GM18517 (cell line): ENCODE data around the gene RAB21.
"Not testable (repeated sequence)": the region's sequence is repeated elsewhere in the genome, so short reads cannot be mapped to it uniquely, and the experiment has no call there.

ENCODE experiments used
- ATAC-seq: cut with Tn5 transposase; IDR thresholded peaks from one replicate; pipeline ENCODE4 v1.9.1; 2021; ENCODE audit warnings: mild to moderate bottlenecking, moderate library complexity; ENCODE audit not compliant: unreplicated experiment

RAB21 gene

DNA sequence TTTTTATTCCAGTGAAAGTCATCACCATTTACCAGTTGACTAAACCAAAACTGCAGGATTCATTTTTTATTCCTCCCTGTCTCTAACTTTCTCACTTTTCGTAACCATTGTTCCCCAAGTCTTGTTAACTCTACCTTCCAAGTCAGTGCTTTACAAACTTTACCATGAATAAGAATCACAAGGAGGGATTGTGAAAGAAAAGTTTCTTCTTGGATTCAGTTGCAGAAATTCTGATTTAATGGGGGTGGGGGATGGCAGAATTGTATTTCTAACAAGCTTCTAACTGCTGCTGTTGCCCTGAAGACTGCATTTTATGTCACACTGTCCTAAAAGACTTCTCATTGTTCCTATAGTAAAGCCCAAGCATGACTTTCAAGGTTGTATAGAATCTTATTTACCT lies 5.0 kb upstream of the RAB21 start:
- ATAC-seq = no peak

DNA sequence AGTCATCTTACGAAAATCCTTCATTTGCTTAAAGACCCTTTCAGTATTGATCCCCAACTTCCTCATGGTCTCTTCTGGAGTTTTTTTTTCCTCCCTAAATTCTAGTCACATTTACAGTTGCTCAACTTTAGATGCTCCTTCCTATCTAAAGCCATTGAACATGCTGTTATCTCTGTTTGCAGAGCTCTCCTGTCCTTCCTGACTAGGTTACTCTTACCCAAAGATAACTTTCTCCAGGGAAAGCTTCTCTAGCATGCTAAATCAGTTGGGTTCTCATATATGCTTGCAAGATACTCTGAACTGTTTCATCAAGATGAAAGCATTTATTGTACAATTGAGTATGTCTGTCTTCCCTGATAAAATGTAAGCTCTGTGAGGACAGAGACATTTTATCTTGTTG lies 1.8 kb upstream of the RAB21 start:
- no peak for ATAC-seq

DNA sequence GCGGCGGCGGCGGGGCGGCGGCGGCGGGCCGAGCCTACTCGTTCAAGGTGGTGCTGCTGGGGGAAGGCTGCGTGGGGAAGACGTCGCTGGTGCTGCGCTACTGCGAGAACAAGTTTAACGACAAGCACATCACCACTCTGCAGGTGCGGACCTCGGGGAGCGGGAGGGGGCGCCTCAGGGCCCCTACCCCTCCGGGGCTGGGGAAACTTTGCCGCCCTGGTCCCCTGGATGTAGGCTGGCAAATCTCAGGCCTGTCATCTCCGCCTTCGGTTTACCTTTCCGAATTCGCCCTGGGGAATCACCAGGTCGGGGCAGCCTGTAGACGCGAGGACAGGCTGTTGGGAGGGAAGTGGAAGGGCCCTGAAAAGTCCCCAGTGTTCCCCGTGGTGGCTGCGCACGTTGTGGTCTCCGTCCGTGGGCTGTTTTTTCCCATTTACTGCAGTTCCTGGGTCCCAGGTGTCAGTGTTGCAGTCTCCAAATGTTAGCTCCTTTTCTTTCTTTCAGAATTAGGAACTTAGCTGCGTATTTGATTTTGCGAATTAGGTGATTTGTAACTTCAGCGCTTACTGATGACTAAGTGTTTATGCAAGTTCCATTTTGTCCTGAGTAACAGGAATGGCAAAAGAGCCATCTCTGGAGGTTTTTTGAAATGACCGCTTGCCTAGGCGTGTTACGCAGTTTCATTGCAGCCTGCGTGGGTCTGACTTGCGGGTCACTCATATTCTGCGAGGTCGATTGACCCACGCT lies 656 bp downstream of the RAB21 start:
- peak; percentile 43 for ATAC-seq

DNA sequence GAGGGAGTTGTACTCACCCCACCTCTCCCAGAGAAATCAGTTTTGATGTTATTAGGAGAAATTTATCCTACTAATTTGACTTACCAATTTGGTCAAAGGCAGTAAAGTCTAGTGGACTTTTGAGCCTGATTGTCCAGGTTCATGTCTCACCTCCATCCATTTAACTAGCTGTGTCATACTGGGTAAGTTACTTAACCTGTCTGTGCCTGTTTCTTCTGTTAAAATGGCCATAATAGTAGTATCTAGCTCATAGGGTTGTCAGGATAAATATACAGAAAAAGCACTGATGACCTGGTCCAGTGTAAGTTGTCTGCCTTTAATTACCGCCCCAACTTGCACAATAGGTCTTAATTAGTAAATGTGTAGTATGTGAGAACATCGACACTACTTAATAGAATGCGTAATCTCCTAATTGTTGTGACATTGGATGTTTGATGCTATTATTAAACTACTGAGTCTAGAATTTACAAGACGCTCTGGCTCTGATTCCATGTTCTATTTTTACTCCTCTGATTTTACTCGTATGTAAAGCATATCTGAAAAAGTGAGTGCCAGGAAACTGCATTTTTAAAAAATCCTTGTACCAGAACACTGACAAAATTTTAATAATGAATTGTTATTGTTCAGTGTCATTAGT lies 1.5 kb downstream of the RAB21 start:
- no peak for ATAC-seq

DNA sequence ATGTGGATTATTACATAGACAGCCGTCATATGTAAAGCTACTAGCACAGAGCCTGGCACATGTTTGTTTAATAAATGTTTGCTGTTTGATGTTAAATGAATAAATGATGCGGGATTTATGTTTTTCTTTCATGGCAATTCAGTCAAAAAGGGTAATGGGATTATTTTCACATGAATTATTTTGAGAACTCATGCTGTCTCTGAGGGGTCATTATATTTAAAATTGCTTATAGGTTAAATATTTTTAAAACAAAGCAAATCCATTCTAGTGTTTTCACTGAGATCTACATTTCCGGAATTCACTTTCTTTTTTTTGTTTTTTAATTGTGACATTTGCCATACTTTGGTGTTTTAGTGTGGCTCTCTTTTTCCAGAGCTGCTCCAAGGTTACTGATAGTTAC lies 5.3 kb downstream of the RAB21 start:
- ATAC-seq = no peak

DNA sequence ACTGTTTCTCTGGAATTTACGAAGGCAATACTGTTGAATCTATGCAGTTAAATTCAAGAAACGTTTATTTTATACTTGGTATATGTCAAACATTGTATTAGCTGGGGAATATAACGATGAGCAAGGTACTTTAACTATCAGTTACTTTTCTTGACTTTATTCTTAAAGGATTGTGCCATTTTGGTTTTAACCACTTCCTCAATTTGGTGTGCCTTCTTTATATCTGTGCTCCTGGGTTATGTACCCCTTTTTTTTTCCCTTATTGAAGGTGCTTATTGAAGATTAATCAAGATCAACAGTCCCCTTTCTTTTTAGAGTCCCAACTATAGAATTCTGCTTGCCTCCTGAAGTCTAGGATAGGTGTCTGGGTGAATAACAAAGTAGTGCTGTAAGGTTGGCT lies 5.8 kb downstream of the RAB21 start:
- ATAC-seq = no peak

DNA sequence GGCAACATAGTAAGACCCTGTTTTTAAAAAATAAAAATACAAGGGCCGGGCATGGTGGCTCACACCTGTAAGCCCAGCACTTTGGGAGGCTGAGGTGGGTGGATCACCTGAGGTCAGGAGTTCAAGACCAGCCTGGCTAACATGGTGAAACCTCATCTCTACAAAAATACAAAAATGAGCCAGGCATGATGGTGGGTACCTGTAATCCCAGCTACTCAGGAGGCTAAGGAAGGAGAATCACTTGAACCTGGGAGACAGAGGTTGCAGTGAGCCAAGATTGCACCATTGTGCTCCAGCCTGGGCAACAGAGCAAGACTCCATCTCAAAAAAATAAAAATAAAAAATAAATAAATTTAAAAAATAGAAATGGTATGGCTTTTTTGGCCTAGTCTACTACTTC lies 6.7 kb downstream of the RAB21 start:
- ATAC-seq = not testable (repeated sequence)

DNA sequence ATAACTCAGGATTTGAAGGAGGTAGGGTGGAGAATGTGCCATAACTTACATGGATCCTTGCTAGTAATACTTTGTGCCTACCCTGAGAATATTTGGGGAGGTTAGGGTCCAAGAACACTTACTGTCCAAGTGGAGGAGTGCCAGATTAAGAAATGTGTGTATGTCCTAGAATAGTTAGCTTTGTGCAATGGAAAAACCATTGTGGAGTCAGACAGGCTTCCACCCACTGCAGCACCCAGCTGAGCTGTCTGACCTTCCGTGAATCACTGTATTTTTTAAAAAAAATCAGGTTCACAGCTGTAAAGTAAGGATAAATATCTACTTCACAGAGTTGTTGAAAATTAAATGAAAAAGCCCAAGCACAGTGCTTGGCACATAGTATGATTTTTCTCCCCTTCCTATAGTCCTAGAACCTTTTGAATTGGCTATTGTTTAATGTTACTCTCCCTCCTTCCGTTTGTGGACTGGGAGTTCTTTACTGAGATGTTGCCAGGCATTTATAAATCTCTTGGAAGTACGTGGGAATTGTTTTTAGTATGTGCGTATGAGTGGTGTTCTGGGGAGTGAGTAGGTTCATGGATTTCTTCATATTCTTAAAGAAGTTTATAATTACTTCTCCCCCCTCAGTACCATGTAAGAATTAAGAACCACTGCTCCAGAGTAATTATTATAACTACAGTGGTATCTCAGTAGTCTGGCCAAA lies 9.2 kb downstream of the RAB21 start:
- ATAC-seq = no peak

DNA sequence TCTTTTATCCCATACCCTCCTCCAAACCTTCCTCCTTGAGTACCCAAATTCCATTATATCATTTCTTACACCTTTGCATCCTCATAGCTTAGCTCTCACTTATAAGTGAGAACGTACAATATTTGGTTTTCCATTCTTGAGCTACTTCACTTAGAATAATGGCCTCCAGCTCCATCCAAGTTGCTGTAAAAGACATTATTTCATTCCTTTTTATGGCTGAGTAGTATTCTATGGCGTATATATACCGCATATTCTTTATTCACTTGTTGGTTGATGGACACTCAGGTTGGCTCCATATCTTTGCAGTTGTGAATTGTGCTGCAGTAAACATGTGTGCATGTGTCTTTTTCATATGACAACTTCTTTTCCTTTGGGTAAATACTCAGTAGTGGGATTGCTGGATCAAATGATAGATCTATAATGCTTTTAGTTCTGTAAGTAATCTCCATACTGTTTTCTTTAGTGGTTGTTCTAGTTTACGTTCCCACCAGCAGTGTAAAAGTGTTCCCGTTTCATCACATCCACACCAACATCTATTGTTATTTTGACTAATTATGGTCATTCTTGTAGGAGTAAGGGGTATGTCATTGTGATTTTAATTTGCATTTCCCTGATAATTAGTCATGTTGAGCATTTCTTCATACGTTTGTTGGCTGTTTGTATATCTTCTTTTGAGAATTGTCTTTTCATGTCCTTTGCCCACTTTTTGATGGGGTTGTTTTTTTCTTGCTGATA lies 10.1 kb downstream of the RAB21 start:
- no peak for ATAC-seq

DNA sequence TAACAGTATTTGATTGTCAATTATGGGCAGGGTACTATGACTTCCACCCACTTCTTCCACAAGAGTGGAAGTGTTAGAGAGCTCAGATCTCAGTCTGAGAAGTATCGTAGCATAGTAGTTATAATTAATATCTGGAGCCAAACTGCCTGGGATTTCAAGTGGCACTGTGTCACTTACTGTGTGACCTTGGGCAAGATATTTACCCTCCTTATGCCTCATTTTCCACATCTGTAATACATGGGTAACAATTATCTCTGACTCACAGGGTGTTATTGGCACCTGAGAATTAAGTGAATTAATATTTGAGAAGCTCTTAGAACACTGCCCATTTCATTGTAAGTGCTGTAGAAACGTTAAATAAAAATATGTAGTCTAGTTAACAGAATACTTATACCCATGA lies 11.5 kb downstream of the RAB21 start:
- ATAC-seq = no peak

DNA sequence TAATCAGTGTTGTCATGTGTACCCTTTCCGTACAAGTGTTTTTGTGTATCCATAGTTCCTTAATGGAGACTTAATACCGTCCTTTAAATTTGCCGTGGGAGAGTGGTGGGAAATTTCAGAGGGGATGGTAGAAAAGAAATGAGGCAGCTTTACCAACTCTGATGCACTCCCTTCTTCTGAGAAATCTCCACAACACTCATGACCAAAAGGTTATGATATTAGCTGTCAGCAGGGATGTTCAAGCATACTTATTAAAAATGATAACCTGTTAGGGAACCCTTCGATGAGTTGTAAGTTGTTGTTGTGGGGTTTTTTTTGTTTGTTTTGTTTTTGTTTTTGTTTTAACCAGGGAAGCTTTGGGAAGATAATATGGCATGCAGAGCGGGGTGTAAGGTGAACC lies 12.5 kb downstream of the RAB21 start:
- no peak for ATAC-seq

DNA sequence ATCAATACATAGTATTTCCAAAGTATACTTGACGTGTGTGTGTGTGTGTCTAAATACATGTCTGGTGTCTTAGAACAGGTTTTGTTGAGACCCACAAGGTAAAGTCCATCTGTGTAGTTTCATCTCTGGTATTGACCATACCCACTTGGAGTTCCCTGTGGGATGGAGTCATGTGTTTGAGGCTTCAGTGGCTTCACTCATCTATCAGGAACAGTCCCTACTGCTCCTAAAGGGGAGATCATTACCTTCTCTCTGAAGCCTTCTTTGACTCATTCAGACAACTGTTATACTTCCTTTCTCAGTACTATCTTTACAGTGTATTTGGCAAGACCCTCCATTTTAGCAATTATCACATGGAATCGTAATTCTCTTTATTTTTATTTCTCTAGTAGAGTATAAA lies 14.2 kb downstream of the RAB21 start:
- ATAC-seq = no peak

DNA sequence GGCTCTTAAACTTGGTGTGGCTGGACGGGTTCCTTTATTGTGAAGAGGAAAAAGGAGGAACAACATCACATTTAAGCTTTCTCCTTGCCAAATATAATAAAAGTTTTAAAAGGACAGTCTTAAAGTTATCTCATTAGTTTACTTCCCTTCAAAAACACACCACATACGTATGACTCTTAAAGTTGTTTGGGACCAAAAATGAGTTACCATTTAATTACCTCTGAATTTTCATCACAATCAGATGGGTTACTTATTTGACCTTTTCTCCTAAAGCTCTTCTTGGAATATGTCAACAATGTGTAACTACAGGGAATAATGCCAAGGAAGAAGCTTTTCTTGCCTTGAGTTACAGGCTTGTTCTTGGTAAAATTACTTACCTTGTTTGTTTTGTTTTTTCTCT lies 16.4 kb downstream of the RAB21 start:
- no peak for ATAC-seq

DNA sequence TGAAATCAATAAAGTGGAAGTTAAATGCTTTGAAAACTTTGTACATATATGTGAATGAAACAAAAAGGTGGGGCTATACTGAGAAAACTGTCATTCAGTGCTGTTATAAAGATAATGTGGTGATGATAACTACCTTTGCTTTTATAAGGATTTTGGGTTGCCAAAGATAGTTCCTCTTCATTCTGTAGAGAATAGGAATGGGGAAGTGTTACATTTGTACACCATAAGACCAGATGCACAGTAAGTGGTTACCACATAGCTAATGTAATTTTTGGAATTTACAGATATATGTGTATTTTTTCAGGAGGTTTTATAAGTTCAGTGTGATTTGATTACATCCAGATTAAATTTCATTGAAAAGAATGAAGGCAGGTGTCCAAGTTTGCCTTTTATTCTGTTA lies 18.1 kb downstream of the RAB21 start:
- ATAC-seq = no peak

DNA sequence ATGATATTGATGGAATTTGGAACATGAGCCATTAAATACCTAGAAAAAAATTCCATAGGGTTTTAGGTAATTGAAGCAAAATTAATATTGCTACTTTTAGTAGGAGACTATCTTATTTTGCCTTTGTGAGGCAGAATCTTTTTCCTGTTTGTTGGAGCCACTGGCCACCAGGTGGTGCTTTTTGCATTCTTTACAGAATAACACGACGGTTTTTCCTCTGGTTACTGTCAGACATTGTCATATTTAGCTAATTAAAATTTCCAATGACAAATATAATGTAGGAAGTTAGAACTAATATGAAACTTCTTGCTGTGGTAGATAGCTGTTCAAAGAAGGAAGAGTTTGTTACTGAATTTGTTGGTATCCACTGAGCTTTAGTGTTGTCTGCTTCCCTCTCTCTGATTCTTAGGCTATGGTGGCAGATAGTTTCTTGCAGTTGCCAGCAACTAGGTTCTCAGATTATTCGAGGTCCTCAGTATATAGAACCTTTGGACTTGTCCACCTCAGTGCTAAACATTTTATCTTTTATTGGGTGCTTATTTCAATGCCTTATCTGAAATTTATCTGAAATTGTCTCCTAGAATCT lies 25.7 kb downstream of the RAB21 start:
- ATAC-seq = no peak

DNA sequence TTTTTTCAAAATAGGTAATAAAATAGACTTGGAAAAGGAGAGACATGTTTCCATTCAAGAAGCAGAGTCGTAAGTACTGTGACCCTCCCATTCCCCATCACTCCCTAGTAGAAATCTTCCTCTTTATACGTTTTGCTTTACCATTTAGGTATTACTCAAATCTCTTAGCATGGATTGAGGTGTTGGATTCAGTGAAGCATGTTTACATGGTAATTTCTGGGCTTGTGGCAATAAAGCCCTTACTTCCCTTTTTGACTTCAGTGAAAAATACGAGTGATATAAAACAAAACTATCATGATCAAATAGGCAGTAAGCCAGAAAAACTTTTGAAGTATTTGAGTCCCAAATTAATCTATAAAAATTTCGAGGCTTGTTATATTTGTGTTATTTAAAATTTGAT lies 27.4 kb downstream of the RAB21 start:
- no peak for ATAC-seq

DNA sequence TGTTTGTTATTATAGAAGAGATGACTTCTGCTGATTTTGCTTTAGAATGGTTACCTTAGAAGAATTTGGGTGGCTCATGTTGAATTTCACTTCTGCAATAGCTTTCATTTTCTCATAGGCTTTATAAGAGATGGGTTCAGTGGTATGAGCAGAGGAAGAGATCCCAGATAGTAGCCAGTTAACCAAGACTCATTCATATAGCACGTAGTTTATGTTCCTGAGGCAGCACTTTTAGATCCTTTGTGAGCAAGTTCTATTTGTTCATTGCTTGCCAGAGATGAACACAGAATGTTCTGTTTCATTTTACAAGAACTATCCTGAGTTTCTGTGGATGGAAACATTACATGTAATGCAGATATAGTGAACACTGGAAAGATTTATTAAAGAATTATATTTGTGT lies 32.2 kb downstream of the RAB21 start:
- ATAC-seq = no peak

DNA sequence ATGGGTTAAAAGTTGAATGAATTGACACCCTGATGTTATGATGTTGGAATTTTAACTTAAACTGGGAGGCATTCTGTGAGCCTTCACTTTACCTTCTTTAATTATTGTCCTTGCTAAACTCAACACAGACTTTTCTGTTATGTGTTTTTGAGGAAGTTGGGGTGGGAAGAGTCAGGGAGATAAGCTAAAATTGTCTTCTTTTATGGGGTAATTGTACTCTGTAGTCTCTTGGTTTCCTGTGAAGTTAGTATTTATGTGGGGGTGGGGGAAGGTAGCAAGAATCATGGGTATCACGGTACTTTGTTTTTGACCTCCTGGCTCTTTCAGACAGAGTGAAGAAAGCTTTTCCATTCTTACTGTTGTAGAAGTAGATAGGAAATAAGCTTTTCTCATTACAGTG lies 32.9 kb downstream of the RAB21 start:
- no peak for ATAC-seq

DNA sequence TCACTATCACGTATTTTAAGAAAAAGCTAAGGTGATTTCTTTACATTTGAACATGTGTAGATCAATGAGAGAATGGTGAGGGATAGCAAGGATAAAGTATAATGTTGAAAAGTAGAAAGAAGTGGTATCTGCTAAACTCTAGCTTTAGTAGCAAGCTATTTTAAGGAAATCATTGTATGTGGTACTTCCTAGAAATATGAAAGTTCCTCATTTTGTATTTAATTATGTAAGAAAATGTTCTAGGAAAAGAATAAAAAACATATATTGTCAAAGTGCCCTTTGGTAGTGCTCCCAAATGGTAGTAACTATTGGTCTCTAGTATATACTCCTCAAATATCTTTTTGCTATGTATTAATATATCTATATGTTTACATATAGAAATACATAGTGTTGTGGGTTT lies 35.7 kb downstream of the RAB21 start:
- no peak for ATAC-seq

DNA sequence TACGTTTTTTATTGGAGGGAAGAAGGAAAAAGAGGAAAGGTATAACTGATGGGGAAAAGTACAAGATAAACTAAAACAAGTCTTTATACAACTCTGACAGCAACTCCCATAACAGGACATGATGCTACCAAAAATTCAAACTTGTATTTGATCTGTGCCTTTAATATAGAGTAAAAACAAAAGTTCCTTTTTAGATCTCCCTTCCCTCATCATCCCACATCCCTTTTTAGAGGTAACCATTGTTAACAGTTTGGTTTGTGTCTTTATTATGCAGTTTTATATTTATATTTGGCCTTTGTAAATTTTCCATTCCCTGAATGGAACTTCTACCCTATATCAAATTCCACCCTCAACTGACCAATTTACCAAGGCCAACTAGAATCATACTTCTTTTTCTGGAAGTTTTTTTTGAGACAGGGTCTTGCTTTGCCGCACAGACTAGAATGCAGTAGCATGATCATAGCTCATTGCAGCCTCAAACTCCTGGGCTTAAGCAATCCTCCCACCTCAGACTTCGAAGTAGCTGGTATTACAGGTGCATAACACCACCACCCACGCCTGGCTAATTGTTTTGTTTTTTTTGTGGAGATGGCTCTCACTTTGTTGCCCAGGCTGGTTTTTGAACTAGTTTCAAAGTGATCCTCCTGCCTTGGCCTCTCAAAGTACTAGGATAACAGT lies 36.9 kb downstream of the RAB21 start:
- ATAC-seq = no peak

DNA sequence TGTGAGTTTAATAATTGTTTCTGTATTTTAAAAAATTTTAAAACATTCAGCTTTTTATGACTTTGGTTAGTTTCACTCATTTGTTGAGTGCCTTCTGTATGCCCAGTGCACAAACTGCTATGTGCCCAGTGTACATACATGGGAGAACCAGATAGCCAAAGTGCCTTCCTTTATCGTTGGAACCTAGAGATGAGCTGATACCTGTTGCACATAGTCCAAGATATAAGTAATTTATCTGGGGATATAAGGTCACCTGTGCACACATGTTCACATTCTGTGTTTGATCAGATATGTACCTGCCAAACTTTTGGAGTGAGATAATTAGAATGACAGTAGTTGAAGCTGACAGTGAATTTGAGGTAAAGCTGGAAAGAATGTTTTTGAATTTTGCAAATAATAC lies 37.9 kb downstream of the RAB21 start:
- no peak for ATAC-seq
